ENCODE measurements around the gene RAPGEF6. TPM values are rescaled to one million over a fixed set of nuclear protein-coding genes. Genes with fewer than 3 reads are reported as not detected.

The RAPGEF6 gene
- total and polyA plus RNA-seq, 9 of the 15 experiments (the other 6 are each of a cell fraction or from before 2014, with no cell fraction given) = 2.7 to 23.4 (median 12.7) TPM

DNA sequence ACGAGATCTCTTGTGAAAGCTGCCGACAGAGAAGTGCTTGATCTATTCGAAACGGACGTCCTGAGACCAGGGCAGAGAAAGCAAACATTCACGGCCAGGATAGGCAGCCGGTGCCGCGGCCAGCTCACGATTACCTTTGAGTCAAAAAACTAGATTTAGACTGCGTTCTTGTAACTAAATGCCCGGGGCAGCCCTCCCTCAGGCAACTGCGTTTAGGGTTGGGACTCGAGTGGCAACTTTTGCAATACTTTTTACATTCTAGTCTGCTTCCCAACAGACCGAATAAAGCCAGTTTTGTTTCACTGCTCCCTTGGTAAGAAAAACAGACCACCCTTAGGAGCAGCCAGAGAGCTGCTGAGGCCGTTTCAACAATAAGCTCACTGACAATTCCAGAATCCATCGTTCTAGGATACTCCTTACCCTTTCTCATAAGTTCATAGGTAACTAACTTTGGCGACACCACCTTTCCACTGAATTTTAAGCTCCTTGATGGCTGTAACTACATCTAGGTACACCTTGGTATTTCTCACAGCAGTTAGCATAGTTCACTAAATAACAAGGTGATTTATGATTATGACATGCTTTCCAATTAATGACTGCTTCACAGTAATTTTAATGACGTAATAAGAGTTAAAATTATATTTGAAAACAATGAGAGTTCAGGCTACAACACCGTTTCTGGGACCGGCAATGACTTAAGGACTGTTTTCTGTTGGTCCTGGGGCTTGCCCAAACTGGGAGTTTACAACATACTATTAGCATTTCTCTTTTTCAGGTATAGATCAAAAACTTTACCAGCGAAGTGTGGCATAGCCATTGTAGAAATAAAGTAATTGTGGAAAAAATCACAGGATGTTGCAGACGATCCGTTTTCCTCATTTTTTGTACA, 899 bp upstream of the RAPGEF6 start (continued):
- TF ChIP-seq ZNF263 (CRISPR knock-in tag; IDR thresholded peaks at IDR 0.05; ENCODE audit: borderline replicate concordance) = 0 out of 2 replicates have a peak, but pooled peaks have one; percentile 45
- TF ChIP-seq, protein P1, sequence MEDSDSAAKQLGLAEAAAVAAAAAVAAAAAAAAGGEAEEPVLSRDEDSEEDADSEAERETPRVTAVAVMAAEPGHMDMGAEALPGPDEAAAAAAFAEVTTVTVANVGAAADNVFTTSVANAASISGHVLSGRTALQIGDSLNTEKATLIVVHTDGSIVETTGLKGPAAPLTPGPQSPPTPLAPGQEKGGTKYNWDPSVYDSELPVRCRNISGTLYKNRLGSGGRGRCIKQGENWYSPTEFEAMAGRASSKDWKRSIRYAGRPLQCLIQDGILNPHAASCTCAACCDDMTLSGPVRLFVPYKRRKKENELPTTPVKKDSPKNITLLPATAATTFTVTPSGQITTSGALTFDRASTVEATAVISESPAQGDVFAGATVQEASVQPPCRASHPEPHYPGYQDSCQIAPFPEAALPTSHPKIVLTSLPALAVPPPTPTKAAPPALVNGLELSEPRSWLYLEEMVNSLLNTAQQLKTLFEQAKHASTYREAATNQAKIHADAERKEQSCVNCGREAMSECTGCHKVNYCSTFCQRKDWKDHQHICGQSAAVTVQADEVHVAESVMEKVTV (CRISPR knock-in tag; IDR thresholded peaks at IDR 0.05) = 0 out of 2 replicates have a peak, but pooled peaks have one; percentile 42
- TF ChIP-seq GTF2A2 (tag; IDR thresholded peaks at IDR 0.05) = 0 out of 2 replicates have a peak, but pooled peaks have one; percentile 57
- TF ChIP-seq ZNF354B (CRISPR knock-in tag; IDR thresholded peaks at IDR 0.05) = no peak; the same call in 1 of the 2 replicates
- no peak for TF ChIP-seq RFX1 (IDR thresholded peaks at IDR 0.05)
- peak; percentile 68; the same call in 1 of the 2 replicates for TF ChIP-seq TAF7 (tag; IDR thresholded peaks at IDR 0.05)
- TF ChIP-seq, protein P2, sequence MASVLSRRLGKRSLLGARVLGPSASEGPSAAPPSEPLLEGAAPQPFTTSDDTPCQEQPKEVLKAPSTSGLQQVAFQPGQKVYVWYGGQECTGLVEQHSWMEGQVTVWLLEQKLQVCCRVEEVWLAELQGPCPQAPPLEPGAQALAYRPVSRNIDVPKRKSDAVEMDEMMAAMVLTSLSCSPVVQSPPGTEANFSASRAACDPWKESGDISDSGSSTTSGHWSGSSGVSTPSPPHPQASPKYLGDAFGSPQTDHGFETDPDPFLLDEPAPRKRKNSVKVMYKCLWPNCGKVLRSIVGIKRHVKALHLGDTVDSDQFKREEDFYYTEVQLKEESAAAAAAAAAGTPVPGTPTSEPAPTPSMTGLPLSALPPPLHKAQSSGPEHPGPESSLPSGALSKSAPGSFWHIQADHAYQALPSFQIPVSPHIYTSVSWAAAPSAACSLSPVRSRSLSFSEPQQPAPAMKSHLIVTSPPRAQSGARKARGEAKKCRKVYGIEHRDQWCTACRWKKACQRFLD (CRISPR knock-in tag; IDR thresholded peaks at IDR 0.05) = peak; percentile 81
- TF ChIP-seq FOSL1 (tag; conservative IDR thresholded peaks at IDR 0.05) = peak; percentile 10; the same call in 1 of the 2 replicates
- peak; percentile 32 for TF ChIP-seq TAF9B (IDR thresholded peaks at IDR 0.05; ENCODE audit: partially characterized antibody)
- TF ChIP-seq CBFB (CRISPR knock-in tag; IDR thresholded peaks at IDR 0.05) = no peak
- TF ChIP-seq PURB (CRISPR knock-in tag; IDR thresholded peaks at IDR 0.05; ENCODE audit: low read depth) = no peak
- TF ChIP-seq, protein P3, sequence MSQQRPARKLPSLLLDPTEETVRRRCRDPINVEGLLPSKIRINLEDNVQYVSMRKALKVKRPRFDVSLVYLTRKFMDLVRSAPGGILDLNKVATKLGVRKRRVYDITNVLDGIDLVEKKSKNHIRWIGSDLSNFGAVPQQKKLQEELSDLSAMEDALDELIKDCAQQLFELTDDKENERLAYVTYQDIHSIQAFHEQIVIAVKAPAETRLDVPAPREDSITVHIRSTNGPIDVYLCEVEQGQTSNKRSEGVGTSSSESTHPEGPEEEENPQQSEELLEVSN (IDR thresholded peaks at IDR 0.05; ENCODE audit: borderline replicate concordance in 1 of 2, extremely low read depth in 1 of 2, insufficient read depth in 1 of 2, insufficient read length in 1 of 2, low read depth in 1 of 2, low read length in 1 of 2, poor library complexity in 1 of 2, severe bottlenecking in 1 of 2) = no peak
- TF ChIP-seq, protein P4, sequence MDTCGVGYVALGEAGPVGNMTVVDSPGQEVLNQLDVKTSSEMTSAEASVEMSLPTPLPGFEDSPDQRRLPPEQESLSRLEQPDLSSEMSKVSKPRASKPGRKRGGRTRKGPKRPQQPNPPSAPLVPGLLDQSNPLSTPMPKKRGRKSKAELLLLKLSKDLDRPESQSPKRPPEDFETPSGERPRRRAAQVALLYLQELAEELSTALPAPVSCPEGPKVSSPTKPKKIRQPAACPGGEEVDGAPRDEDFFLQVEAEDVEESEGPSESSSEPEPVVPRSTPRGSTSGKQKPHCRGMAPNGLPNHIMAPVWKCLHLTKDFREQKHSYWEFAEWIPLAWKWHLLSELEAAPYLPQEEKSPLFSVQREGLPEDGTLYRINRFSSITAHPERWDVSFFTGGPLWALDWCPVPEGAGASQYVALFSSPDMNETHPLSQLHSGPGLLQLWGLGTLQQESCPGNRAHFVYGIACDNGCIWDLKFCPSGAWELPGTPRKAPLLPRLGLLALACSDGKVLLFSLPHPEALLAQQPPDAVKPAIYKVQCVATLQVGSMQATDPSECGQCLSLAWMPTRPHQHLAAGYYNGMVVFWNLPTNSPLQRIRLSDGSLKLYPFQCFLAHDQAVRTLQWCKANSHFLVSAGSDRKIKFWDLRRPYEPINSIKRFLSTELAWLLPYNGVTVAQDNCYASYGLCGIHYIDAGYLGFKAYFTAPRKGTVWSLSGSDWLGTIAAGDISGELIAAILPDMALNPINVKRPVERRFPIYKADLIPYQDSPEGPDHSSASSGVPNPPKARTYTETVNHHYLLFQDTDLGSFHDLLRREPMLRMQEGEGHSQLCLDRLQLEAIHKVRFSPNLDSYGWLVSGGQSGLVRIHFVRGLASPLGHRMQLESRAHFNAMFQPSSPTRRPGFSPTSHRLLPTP (IDR thresholded peaks at IDR 0.05; ENCODE audit: borderline replicate concordance, extremely low read depth, insufficient read length) = no peak
- no peak for TF ChIP-seq NFATC3 (IDR thresholded peaks at IDR 0.05)
- peak; percentile 64; the same call in 1 of the 2 replicates for TF ChIP-seq E2F3 (CRISPR knock-in tag; IDR thresholded peaks at IDR 0.05)
- TF ChIP-seq KDM4B (IDR thresholded peaks at IDR 0.05; ENCODE audit: borderline replicate concordance in 2 of 2, low read depth in 1 of 2) = no peak
- 0 out of 2 replicates have a peak, but pooled peaks have one; percentile 41 for TF ChIP-seq SMARCE1 (IDR thresholded peaks at IDR 0.05)
- TF ChIP-seq TBP (optimal IDR thresholded peaks at IDR 0.05; ENCODE audit: low read depth, low read length) = no peak
- no peak for TF ChIP-seq NR3C1 (CRISPR knock-in tag; IDR thresholded peaks at IDR 0.05)
- TF ChIP-seq CBX5 (IDR thresholded peaks at IDR 0.05; ENCODE audit: borderline replicate concordance, low read depth) = no peak

All from K562 (cell line).